Liver (tissue), 3 donors: ENCODE measurements around the gene ZC3H18.

ENCODE experiments used
- EGR1 ChIP-seq, 2 donors: IDR thresholded peaks; 2 replicates each; pipeline ENCODE4 v1.6.1; 2016 to 2018; ENCODE audit warnings: antibody characterized with exemption in 2 of 2, low read depth in 2 of 2
- FOXA1 ChIP-seq: IDR thresholded peaks from 2 replicates; pipeline ENCODE4 v1.6.1; 2016; ENCODE audit warnings: antibody characterized with exemption
- HNF4G ChIP-seq: IDR thresholded peaks from 2 replicates; pipeline ENCODE4 v1.6.1; 2016; ENCODE audit warnings: antibody characterized with exemption
- JUND ChIP-seq, 2 donors: IDR thresholded peaks; 2 replicates each; pipeline ENCODE4 v1.6.1; 2016; ENCODE audit warnings: antibody characterized with exemption in 2 of 2
- RAD21 ChIP-seq, 2 donors: IDR thresholded peaks; 2 replicates each; pipeline ENCODE4 v1.6.1; 2016; ENCODE audit warnings: antibody characterized with exemption in 2 of 2, mild to moderate bottlenecking in 2 of 2
- RXRA ChIP-seq, 2 donors: IDR thresholded peaks; 2 replicates each; pipeline ENCODE4 v1.6.1; 2017 to 2018; ENCODE audit warnings: antibody characterized with exemption in 2 of 2, mild to moderate bottlenecking in 1 of 2
- SP1 ChIP-seq: IDR thresholded peaks from 2 replicates; pipeline ENCODE4 v1.6.1; 2018; ENCODE audit warnings: antibody characterized with exemption, mild to moderate bottlenecking
- TAF1 ChIP-seq: conservative IDR thresholded peaks from 2 replicates; pipeline ENCODE4 v1.6.1; 2016; ENCODE audit warnings: antibody characterized with exemption, mild to moderate bottlenecking
- YY1 ChIP-seq: IDR thresholded peaks from 2 replicates; pipeline ENCODE4 v1.6.1; 2016; ENCODE audit warnings: antibody characterized with exemption, mild to moderate bottlenecking
- TF ChIP-seq, protein P1 (sequence below): fragments of 150-350 bp; IDR thresholded peaks from 2 replicates; pipeline ENCODE4 v1.5.1; 2017; ENCODE audit warnings: improper control_type of control experiment, low read depth, low read length; ENCODE audit not compliant: missing input control
- TF ChIP-seq, protein P2 (sequence below): IDR thresholded peaks from 2 replicates; pipeline ENCODE4 v1.6.1; 2016; ENCODE audit warnings: antibody characterized with exemption, mild to moderate bottlenecking
- TF ChIP-seq, protein P3 (sequence below): IDR thresholded peaks from 2 replicates; pipeline ENCODE4 v1.6.1; 2016; ENCODE audit warnings: antibody characterized with exemption
- TF ChIP-seq, protein P4 (sequence below): IDR thresholded peaks from 2 replicates; pipeline ENCODE4 v1.6.1; 2016; ENCODE audit warnings: antibody characterized with exemption
- donor health status: healthy.
- donor health status: healthy.

DNA sequence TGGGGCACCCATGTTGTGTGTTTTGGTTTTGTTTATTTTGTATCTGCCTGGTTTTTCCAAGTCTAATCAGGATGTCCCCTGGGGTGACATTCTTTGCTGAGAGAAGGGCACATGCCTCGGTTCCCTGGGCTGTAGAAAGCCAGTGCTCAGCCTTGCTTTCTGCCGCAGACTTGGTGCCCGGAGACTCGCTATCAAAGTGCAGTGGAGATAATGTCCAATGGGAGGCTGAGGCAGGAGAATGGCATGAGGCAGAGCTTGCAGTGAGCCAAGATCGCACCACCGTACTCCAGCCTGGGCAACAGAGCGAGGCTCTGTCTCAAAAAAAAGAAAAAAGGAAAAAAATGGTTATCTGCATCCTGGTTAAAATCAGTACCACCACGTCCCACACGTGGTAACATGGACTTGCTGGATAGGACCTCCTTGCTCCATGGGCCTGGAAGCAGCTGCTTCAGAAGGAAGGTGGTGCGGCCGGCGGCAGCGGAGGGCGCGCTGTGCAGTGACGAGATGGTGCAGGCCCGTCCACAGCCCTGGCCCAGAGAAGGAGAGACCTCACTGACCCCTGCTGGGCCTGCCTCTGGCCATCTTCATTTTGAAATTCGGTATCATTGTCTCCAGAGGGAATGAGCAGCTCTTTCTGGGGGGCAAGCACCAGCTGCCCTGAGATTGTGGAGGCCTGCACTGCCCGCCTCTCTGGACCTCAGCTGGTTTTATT lies 48.9 kb downstream of the ZC3H18 start:
- TF ChIP-seq, protein P1, sequence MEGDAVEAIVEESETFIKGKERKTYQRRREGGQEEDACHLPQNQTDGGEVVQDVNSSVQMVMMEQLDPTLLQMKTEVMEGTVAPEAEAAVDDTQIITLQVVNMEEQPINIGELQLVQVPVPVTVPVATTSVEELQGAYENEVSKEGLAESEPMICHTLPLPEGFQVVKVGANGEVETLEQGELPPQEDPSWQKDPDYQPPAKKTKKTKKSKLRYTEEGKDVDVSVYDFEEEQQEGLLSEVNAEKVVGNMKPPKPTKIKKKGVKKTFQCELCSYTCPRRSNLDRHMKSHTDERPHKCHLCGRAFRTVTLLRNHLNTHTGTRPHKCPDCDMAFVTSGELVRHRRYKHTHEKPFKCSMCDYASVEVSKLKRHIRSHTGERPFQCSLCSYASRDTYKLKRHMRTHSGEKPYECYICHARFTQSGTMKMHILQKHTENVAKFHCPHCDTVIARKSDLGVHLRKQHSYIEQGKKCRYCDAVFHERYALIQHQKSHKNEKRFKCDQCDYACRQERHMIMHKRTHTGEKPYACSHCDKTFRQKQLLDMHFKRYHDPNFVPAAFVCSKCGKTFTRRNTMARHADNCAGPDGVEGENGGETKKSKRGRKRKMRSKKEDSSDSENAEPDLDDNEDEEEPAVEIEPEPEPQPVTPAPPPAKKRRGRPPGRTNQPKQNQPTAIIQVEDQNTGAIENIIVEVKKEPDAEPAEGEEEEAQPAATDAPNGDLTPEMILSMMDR: no peak
- TF ChIP-seq TAF1: no peak
- TF ChIP-seq FOXA1: no peak
- TF ChIP-seq EGR1 (IDR thresholded peaks at IDR 0.05; ENCODE audit: low read depth in 2 of 2): no peak
- TF ChIP-seq RAD21 (IDR thresholded peaks at IDR 0.05): no peak
- TF ChIP-seq, protein P2, sequence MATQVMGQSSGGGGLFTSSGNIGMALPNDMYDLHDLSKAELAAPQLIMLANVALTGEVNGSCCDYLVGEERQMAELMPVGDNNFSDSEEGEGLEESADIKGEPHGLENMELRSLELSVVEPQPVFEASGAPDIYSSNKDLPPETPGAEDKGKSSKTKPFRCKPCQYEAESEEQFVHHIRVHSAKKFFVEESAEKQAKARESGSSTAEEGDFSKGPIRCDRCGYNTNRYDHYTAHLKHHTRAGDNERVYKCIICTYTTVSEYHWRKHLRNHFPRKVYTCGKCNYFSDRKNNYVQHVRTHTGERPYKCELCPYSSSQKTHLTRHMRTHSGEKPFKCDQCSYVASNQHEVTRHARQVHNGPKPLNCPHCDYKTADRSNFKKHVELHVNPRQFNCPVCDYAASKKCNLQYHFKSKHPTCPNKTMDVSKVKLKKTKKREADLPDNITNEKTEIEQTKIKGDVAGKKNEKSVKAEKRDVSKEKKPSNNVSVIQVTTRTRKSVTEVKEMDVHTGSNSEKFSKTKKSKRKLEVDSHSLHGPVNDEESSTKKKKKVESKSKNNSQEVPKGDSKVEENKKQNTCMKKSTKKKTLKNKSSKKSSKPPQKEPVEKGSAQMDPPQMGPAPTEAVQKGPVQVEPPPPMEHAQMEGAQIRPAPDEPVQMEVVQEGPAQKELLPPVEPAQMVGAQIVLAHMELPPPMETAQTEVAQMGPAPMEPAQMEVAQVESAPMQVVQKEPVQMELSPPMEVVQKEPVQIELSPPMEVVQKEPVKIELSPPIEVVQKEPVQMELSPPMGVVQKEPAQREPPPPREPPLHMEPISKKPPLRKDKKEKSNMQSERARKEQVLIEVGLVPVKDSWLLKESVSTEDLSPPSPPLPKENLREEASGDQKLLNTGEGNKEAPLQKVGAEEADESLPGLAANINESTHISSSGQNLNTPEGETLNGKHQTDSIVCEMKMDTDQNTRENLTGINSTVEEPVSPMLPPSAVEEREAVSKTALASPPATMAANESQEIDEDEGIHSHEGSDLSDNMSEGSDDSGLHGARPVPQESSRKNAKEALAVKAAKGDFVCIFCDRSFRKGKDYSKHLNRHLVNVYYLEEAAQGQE: no peak
- TF ChIP-seq, protein P3, sequence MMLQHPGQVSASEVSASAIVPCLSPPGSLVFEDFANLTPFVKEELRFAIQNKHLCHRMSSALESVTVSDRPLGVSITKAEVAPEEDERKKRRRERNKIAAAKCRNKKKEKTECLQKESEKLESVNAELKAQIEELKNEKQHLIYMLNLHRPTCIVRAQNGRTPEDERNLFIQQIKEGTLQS: no peak
- TF ChIP-seq JUND (IDR thresholded peaks at IDR 0.05): no peak
- TF ChIP-seq, protein P4, sequence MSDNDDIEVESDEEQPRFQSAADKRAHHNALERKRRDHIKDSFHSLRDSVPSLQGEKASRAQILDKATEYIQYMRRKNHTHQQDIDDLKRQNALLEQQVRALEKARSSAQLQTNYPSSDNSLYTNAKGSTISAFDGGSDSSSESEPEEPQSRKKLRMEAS: no peak
- no peak for TF ChIP-seq SP1
- TF ChIP-seq HNF4G: no peak
- no peak for TF ChIP-seq YY1
- no peak for TF ChIP-seq RXRA (IDR thresholded peaks at IDR 0.05)
